CD4-positive, alpha-beta T cell (primary cell): ENCODE results near the gene SHANK2. TPM values are rescaled to one million over a fixed set of nuclear protein-coding genes. Genes with fewer than 3 reads are reported as not detected.

Source experiments
- ATAC-seq: fragments of 200-7000 bp; cut with Tn5 transposase; one replicate; pipeline ENCODE4 v1.10.0; 2022; ENCODE audit warnings: mild to moderate bottlenecking; ENCODE audit not compliant: poor library complexity
- CTCF ChIA-PET: fragments of 350-600 bp; sonication (Branson Sonifier 250); formaldehyde crosslinking; loops from one replicate; lab custom pipeline; 2021; ENCODE audit warnings: antibody characterized with exemption, inconsistent platforms; lab: Charles Lee
- POLR2A ChIA-PET: fragments of 350-600 bp; sonication (Branson Sonifier 250); formaldehyde crosslinking; loops from one replicate; lab custom pipeline; 2021; ENCODE audit warnings: antibody characterized with exemption, inconsistent platforms; lab: Charles Lee
- DNase-seq, 14 experiments: peaks; one replicate each; pipeline ENCODE4 v3.0.0-alpha.2; 2013 to 2020; ENCODE audit warnings: mixed read lengths in 2 of 14
- H3K27ac ChIP-seq, 2 donors: one replicate each; pipeline versions ENCODE4 v1.5.1 to v1.7.0; 2013; ENCODE audit warnings: low read length in 2 of 2, low read depth in 1 of 2, mild to moderate bottlenecking in 1 of 2
- H3K27me3 ChIP-seq, 2 experiments: 1 replicate in 1 of 2; 2 replicates in 1 of 2; pipeline versions ENCODE4 v1.6.1 to v1.7.0; 2013; ENCODE audit warnings: low read length in 2 of 2, control low read depth in 1 of 2, mild to moderate bottlenecking in 1 of 2, moderate library complexity in 1 of 2; ENCODE audit not compliant: insufficient read depth in 2 of 2, control insufficient read depth in 1 of 2
- H3K36me3 ChIP-seq: one replicate; pipeline ENCODE4 v1.6.1; 2013; ENCODE audit warnings: low read length, control low read depth; ENCODE audit not compliant: insufficient read depth
- H3K4me1 ChIP-seq: one replicate; pipeline ENCODE4 v1.6.1; 2013; ENCODE audit warnings: low read length, control low read depth; ENCODE audit not compliant: insufficient read depth
- H3K4me3 ChIP-seq: one replicate; pipeline ENCODE4 v1.5.1; 2013; ENCODE audit warnings: mild to moderate bottlenecking, low read length, moderate library complexity
- H3K9me3 ChIP-seq, 2 experiments: 1 replicate in 1 of 2; 2 replicates in 1 of 2; pipeline versions ENCODE4 v1.6.1 to v1.7.0; 2013; ENCODE audit warnings: low read length in 2 of 2, mild to moderate bottlenecking in 2 of 2, control low read depth in 1 of 2, moderate library complexity in 1 of 2; ENCODE audit not compliant: control insufficient read depth in 1 of 2, insufficient read depth in 1 of 2
- H3K27ac Mint-ChIP-seq: one replicate; pipeline ENCODE4 v1.8.0; 2020; ENCODE audit warnings: mixed read lengths
- H3K27me3 Mint-ChIP-seq: one replicate; pipeline ENCODE4 v1.8.0; 2021; ENCODE audit warnings: mixed read lengths
- H3K36me3 Mint-ChIP-seq: one replicate; pipeline ENCODE4 v1.8.0; 2021; ENCODE audit warnings: low read depth, mixed read lengths
- H3K4me1 Mint-ChIP-seq: one replicate; pipeline ENCODE4 v1.8.0; 2021; ENCODE audit warnings: low read depth, mixed read lengths
- H3K4me3 Mint-ChIP-seq: one replicate; pipeline ENCODE4 v1.8.0; 2020; ENCODE audit warnings: mild to moderate bottlenecking, mixed read lengths
- H3K9me3 Mint-ChIP-seq: one replicate; pipeline ENCODE4 v1.8.0; 2020; ENCODE audit warnings: mixed read lengths
- intact Hi-C, 2 experiments: fragments of 100-400 bp; cut with DNase I in 1 of 2; cut with micrococcal nuclease in 1 of 2; formaldehyde crosslinking; loops; one replicate each; pipeline versions ENCODE4 v1.15.1 to v1.9.0; 2023 to 2025; cut with DNase I, micrococcal nuclease
- total RNA-seq, 174 experiments: library from RNA in 2 of 174; stranded (reverse) in 2 of 174; gene quantifications; one replicate each; pipeline ENCODE4 v1.2.3 and lab custom pipeline; 2021 to 2026
- TF ChIP-seq, protein P1 (sequence below): fragments of 200-600 bp; IDR thresholded peaks from one replicate; pipeline ENCODE4 v1.8.0; 2022; ENCODE audit warnings: antibody characterized with exemption, mild to moderate bottlenecking

SHANK2 gene
- total RNA-seq, 2 experiments from 2014 or later, result not detected

DNA sequence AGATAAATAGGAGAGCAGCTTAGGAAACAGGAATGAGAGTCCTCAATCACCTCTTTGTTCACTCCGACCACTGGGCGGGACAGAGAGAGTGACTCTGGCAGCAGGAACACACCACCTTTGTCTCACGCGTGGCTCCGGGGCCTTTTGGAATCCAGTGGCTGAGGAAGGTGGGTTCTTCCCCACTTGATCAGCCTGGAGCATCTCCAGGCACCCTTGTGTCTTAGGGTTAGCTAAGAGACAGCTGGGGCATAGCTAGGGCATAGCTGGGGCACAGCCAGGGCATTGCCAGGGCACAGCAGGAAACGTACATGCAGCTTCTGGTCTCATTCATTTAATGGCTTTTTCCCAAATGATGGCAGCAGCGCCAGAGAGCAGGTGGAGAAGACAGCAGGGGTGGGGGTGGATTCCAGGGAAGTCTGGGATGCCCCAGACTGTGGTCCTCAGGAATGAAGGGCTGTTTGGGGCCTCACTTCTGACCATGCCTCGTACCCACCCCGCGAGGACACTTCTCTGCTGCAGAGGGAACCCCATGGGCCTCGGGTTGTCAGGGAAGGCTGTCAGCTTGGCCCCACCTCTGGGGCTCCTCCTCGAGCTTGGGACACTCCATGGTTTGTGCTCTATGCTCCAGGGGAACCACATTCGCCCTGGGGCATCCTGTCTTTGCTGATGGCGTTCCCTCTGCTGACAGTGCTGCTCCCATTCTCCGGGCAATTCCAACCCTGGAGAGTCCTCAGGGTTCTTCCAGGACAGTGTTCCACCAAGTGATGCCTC is 30.4 kb upstream of the SHANK2 start:
- Histone ChIP-seq H3K4me1 (no peaks in the 10 kb centered on the region), H3K27me3 (peaks cover 0 to 8% of the 10 kb centered on the region in 2 experiments), H3K9me3 (no peaks in the 10 kb centered on the region), H3K36me3 (no peaks in the 10 kb centered on the region), H3K27ac (no peak overlapping the region), H3K4me3 (no peak overlapping the region)
- TF ChIP-seq, protein P1, sequence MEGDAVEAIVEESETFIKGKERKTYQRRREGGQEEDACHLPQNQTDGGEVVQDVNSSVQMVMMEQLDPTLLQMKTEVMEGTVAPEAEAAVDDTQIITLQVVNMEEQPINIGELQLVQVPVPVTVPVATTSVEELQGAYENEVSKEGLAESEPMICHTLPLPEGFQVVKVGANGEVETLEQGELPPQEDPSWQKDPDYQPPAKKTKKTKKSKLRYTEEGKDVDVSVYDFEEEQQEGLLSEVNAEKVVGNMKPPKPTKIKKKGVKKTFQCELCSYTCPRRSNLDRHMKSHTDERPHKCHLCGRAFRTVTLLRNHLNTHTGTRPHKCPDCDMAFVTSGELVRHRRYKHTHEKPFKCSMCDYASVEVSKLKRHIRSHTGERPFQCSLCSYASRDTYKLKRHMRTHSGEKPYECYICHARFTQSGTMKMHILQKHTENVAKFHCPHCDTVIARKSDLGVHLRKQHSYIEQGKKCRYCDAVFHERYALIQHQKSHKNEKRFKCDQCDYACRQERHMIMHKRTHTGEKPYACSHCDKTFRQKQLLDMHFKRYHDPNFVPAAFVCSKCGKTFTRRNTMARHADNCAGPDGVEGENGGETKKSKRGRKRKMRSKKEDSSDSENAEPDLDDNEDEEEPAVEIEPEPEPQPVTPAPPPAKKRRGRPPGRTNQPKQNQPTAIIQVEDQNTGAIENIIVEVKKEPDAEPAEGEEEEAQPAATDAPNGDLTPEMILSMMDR, result no peak
- Mint-ChIP-seq H3K27me3 (peaks cover 8% of the 10 kb centered on the region), H3K4me3 (no peak overlapping the region), H3K36me3 (no peaks in the 10 kb centered on the region), H3K27ac (no peak overlapping the region), H3K4me1 (no peaks in the 10 kb centered on the region), H3K9me3 (no peaks in the 10 kb centered on the region)
- DNase-seq (no peak), ATAC-seq (no peak)
- intact Hi-C loops, result no loop called here
- ChIA-PET CTCF (no interaction called here), POLR2A (no interaction called here)

DNA sequence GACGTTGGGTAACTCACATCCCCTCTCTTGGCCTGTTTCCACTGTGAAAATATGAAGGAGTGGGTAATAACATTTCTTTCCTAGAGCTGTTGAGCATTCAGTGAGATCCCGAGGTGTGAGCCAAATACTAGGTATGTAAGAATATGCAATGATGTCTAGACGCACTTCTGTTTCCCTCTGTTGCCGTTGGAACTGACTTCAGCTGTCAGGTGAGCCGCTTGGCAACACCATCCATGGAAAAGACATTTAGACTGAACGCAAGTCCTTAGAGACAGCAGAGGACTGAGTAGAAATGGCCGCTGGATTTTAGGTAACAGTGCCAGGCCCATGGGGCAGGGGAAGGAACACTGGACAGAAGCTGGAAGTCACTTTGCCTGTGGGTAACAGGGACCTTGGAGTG is 29.5 kb upstream of the SHANK2 start:
- H3K9me3 Mint-ChIP-seq, result no peaks in the 10 kb centered on the region
- Histone ChIP-seq H3K9me3 (no peaks in the 10 kb centered on the region), H3K4me1 (no peaks in the 10 kb centered on the region), H3K27ac (no peak overlapping the region), H3K27me3 (peaks cover 0 to 8% of the 10 kb centered on the region in 2 experiments), H3K4me3 (no peak overlapping the region), H3K36me3 (no peaks in the 10 kb centered on the region)
- DNase-seq, result no peak
- POLR2A ChIA-PET, result no interaction called here
- peaks cover 8% of the 10 kb centered on the region for H3K27me3 Mint-ChIP-seq
- CTCF ChIA-PET, result no interaction called here
- H3K36me3 Mint-ChIP-seq, result no peaks in the 10 kb centered on the region
- no peak for ATAC-seq
- H3K27ac Mint-ChIP-seq, result no peak overlapping the region
- H3K4me1 Mint-ChIP-seq, result no peaks in the 10 kb centered on the region
- TF ChIP-seq, protein P1, result no peak
- intact Hi-C loops, result no loop called here
- H3K4me3 Mint-ChIP-seq, result no peak overlapping the region

DNA sequence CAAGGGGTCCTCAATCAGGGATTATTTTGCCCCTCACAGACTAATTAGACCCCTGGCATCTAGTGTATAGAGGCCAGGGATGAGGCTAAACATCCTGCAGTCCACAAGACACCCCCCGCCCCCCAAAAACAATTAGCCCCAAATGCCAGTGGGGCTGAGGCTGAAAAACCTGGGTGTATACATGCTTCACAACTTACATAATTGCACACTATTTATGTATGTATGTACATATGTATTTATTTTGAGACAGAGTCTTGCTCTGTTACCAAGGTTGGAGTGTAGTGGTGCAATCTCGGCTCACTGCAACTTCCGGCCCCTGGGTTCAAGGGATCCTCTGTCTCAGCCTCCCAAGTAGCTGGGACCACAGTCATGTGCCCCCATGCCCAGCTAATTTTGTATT is 28.8 kb upstream of the SHANK2 start:
- H3K4me3 ChIP-seq, result no peak overlapping the region
- H3K9me3 ChIP-seq, result no peaks in the 10 kb centered on the region
- DNase-seq (no peak), ATAC-seq (no peak)
- H3K27ac ChIP-seq, result no peak overlapping the region
- peaks cover 0 to 8% of the 10 kb centered on the region in 2 experiments for H3K27me3 ChIP-seq
- CTCF ChIA-PET, result no interaction called here
- no peaks in the 10 kb centered on the region for H3K36me3 Mint-ChIP-seq
- peaks cover 8% of the 10 kb centered on the region for H3K27me3 Mint-ChIP-seq
- intact Hi-C loops, result no loop called here
- H3K9me3 Mint-ChIP-seq, result no peaks in the 10 kb centered on the region
- H3K36me3 ChIP-seq, result no peaks in the 10 kb centered on the region
- H3K4me1 ChIP-seq, result no peaks in the 10 kb centered on the region
- TF ChIP-seq, protein P1, result no peak
- H3K4me1 Mint-ChIP-seq, result no peaks in the 10 kb centered on the region
- no peak overlapping the region for H3K4me3 Mint-ChIP-seq
- no peak overlapping the region for H3K27ac Mint-ChIP-seq
- POLR2A ChIA-PET, result no interaction called here
